ENCODE data around the gene PDE1C.

DNA sequence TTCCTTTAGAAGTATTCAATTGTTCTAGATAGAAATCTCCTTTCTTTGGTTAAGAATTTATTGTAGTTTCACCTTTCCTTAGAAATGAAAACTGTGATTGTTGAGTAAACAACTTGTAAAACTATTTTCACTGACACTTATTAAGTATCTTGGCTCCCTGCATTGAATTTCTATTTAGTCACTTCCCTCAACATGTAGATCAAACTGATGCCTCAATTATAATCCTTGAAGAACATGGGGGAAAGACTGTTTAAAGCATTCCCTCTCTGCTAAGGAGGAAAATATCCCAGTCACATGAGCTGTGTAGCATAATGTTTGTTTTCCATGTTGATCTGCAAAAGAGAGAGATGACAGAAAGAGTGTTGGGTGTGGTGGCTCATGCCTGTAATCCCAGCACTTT, 99.7 kb downstream of the PDE1C start:
- TF ChIP-seq, protein P1, sequence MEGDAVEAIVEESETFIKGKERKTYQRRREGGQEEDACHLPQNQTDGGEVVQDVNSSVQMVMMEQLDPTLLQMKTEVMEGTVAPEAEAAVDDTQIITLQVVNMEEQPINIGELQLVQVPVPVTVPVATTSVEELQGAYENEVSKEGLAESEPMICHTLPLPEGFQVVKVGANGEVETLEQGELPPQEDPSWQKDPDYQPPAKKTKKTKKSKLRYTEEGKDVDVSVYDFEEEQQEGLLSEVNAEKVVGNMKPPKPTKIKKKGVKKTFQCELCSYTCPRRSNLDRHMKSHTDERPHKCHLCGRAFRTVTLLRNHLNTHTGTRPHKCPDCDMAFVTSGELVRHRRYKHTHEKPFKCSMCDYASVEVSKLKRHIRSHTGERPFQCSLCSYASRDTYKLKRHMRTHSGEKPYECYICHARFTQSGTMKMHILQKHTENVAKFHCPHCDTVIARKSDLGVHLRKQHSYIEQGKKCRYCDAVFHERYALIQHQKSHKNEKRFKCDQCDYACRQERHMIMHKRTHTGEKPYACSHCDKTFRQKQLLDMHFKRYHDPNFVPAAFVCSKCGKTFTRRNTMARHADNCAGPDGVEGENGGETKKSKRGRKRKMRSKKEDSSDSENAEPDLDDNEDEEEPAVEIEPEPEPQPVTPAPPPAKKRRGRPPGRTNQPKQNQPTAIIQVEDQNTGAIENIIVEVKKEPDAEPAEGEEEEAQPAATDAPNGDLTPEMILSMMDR (IDR thresholded peaks at IDR 0.05) = no peak
- no peak for TF ChIP-seq ZFX (IDR thresholded peaks at IDR 0.05; ENCODE audit: borderline replicate concordance)
